SK-N-SH (cell line): ENCODE data around the gene VIM. TPM values are rescaled to one million over a fixed set of nuclear protein-coding genes. Genes with fewer than 3 reads are reported as not detected.

Experiments used
- CTCF ChIA-PET: fragments of 300-600, 350-600 bp; formaldehyde crosslinking; extraction: SDS; loops from one replicate; lab custom pipeline; 2021; lab: Yijun Ruan, JAX
- POLR2A ChIA-PET: fragments of 350-600 bp; sonication (Branson Sonifier 250); formaldehyde crosslinking; extraction: SDS; loops from one replicate; lab custom pipeline; 2020; ENCODE audit warnings: antibody characterized with exemption, inconsistent platforms; lab: Yijun Ruan, JAX
- DNase-seq: peaks from one replicate; pipeline ENCODE4 v3.0.0; 2012
- H2AFZ ChIP-seq: fragments of 200-600 bp; sonication (generic); 2 replicates; pipeline ENCODE4 v1.8.1; 2016; ENCODE audit warnings: antibody characterized with exemption, mild to moderate bottlenecking, low read depth
- H3F3A ChIP-seq: fragments of 200-600 bp; sonication (generic); replicated peaks from 2 replicates; pipeline ENCODE3; 2016; ENCODE audit warnings: antibody characterized with exemption, mild to moderate bottlenecking; ENCODE audit not compliant: insufficient read depth
- H3K27ac ChIP-seq, 2 experiments: fragments of 200-500 bp in 1 of 2; fragments of 200-600 bp in 1 of 2; sonication (Bioruptor generic) in 1 of 2; sonication (generic), shearing (Covaris generic) in 1 of 2; 2 replicates each; pipeline versions ENCODE4 v1.5.1 to v1.6.1; 2014 to 2016; ENCODE audit warnings: low read depth in 2 of 2, inconsistent platforms in 1 of 2, low read length in 1 of 2, mild to moderate bottlenecking in 1 of 2, mixed read lengths in 1 of 2
- H3K27me3 ChIP-seq: fragments of 200-600 bp; sonication (generic), shearing (Covaris generic); 2 replicates; pipeline ENCODE4 v1.6.1; 2016; ENCODE audit warnings: mixed run types; ENCODE audit not compliant: insufficient read depth
- H3K36me3 ChIP-seq, 2 experiments: fragments of 200-500 bp in 1 of 2; fragments of 200-600 bp in 1 of 2; sonication (Bioruptor generic) in 1 of 2; sonication (generic) in 1 of 2; replicated peaks in 1 of 2; 2 replicates each; pipeline versions ENCODE3 to v1.5.1; 2014 to 2016; ENCODE audit warnings: low read length in 1 of 2, mild to moderate bottlenecking in 1 of 2; ENCODE audit not compliant: insufficient read depth in 2 of 2, control insufficient read depth in 1 of 2
- H3K4me1 ChIP-seq, 2 experiments: fragments of 200-500 bp in 1 of 2; fragments of 200-600 bp in 1 of 2; sonication (Bioruptor generic) in 1 of 2; sonication (generic), shearing (Covaris generic) in 1 of 2; 2 replicates each; pipeline versions ENCODE4 v1.5.1 to v1.6.1; 2014 to 2016; ENCODE audit warnings: low read depth in 1 of 2, low read length in 1 of 2, mixed run types in 1 of 2; ENCODE audit not compliant: insufficient read depth in 2 of 2, control insufficient read depth in 1 of 2
- H3K4me2 ChIP-seq: fragments of 200-600 bp; sonication (generic), shearing (Covaris generic); 2 replicates; pipeline ENCODE4 v1.6.1; 2017; ENCODE audit warnings: mixed run types
- H3K4me3 ChIP-seq, 2 experiments: fragments of 200-500 bp in 1 of 2; fragments of 200-600 bp in 1 of 2; sonication (Bioruptor generic) in 1 of 2; sonication (generic), shearing (Covaris generic) in 1 of 2; 2 replicates each; pipeline versions ENCODE4 v1.5.1 to v1.8.1; 2014 to 2016; ENCODE audit warnings: low read depth in 2 of 2, inconsistent platforms in 1 of 2, low read length in 1 of 2, mild to moderate bottlenecking in 1 of 2, mixed read lengths in 1 of 2, moderate library complexity in 1 of 2
- H3K79me2 ChIP-seq: fragments of 200-600 bp; sonication (generic); 2 replicates; pipeline ENCODE4 v1.8.1; 2017; ENCODE audit warnings: mild to moderate bottlenecking; ENCODE audit not compliant: insufficient read depth
- H3K9ac ChIP-seq: fragments of 200-600 bp; sonication (generic); 2 replicates; pipeline ENCODE4 v1.6.1; 2017; ENCODE audit warnings: mixed run types
- H3K9me2 ChIP-seq: fragments of 200-600 bp; sonication (generic); 2 replicates; pipeline ENCODE4 v1.6.1; 2017; ENCODE audit warnings: mixed run types
- H3K9me3 ChIP-seq: fragments of 200-600 bp; sonication (generic); 2 replicates; pipeline ENCODE4 v1.6.1; 2017; ENCODE audit warnings: mixed run types, mild to moderate bottlenecking, moderate library complexity
- H4K20me1 ChIP-seq: fragments of 200-600 bp; sonication (generic); 2 replicates; pipeline ENCODE4 v1.6.1; 2017; ENCODE audit warnings: mild to moderate bottlenecking, mixed run types; ENCODE audit not compliant: insufficient read depth
- CTCF ChIP-seq: fragments of 200-600 bp; sonication (generic); IDR thresholded peaks from 2 replicates; pipeline ENCODE4 v1.6.1; 2017; ENCODE audit warnings: antibody characterized with exemption, mild to moderate bottlenecking, moderate library complexity
- ELF1 ChIP-seq: IDR thresholded peaks from 2 replicates; pipeline ENCODE4 v1.4.0; 2012
- FOXJ3 ChIP-seq: sonication (generic); formaldehyde crosslinking; IDR thresholded peaks from 2 replicates; pipeline ENCODE4 v1.5.1; 2020; ENCODE audit warnings: mild to moderate bottlenecking, missing genetic modification reagents
- GABPA ChIP-seq: IDR thresholded peaks from 2 replicates; pipeline ENCODE4 v1.4.0; 2012; ENCODE audit warnings: low read depth, mild to moderate bottlenecking
- GATA2 ChIP-seq: sonication (generic); formaldehyde crosslinking; IDR thresholded peaks from 2 replicates; pipeline ENCODE4 v1.5.0; 2020; ENCODE audit warnings: mild to moderate bottlenecking, missing genetic modification reagents
- IRF3 ChIP-seq: fragments of 150-350 bp; IDR thresholded peaks from 2 replicates; pipeline ENCODE4 v1.6.1; 2016; ENCODE audit warnings: mild to moderate bottlenecking, low read depth, low read length
- MAX ChIP-seq: IDR thresholded peaks from 2 replicates; pipeline ENCODE4 v1.4.0; 2012; ENCODE audit warnings: low read depth
- NFIC ChIP-seq: IDR thresholded peaks from 2 replicates; pipeline ENCODE4 v1.4.0; 2012; ENCODE audit warnings: borderline replicate concordance
- NRF1 ChIP-seq: IDR thresholded peaks from 2 replicates; pipeline ENCODE4 v1.6.1; 2012; ENCODE audit warnings: low read depth, mild to moderate bottlenecking, low read length
- PBX3 ChIP-seq: IDR thresholded peaks from 2 replicates; pipeline ENCODE4; 2012
- POLR2AphosphoS5 ChIP-seq: IDR thresholded peaks from 2 replicates; pipeline ENCODE4 v1.6.1; 2012; ENCODE audit warnings: low read depth, low read length
- RCOR1 ChIP-seq: fragments of 150-350 bp; IDR thresholded peaks from 2 replicates; pipeline ENCODE4 v1.6.1; 2017; ENCODE audit warnings: antibody characterized with exemption, low read length
- SIN3A ChIP-seq: IDR thresholded peaks from 2 replicates; pipeline ENCODE4 v1.6.1; 2012; ENCODE audit warnings: low read depth, mild to moderate bottlenecking, low read length, moderate library complexity, borderline replicate concordance
- SMC3 ChIP-seq: IDR thresholded peaks from 2 replicates; pipeline ENCODE4 v1.6.1; 2012; ENCODE audit warnings: low read depth, low read length, improper control_type of control experiment
- TCF12 ChIP-seq: IDR thresholded peaks from 2 replicates; pipeline ENCODE4 v1.4.0; 2012
- TEAD4 ChIP-seq: IDR thresholded peaks from 2 replicates; pipeline ENCODE4 v1.4.0; 2012; ENCODE audit warnings: mild to moderate bottlenecking, borderline replicate concordance; ENCODE audit not compliant: insufficient read depth
- ZBTB33 ChIP-seq: IDR thresholded peaks from 2 replicates; pipeline ENCODE4 v1.4.0; 2012; ENCODE audit warnings: low read depth, borderline replicate concordance
- WGBS: methylation state at CpG from one replicate; pipeline ENCODE4 v1.1.6; 2017; ENCODE audit warnings: low lambda C conversion rate; 5-methylcytosine and 5-hydroxymethylcytosine counted together
- polyA plus RNA-seq, 3 experiments: library from polyadenylated mRNA; depleted of rRNA; stranded (reverse); fragments of >200 nt; gene quantifications; 2 replicates each; pipeline ENCODE4 v1.2.3, GENCODE V29; 2012

The VIM gene
- polyA plus RNA-seq, 1 of the 3 experiments (the other 2 are of a cell fraction): 5,016 TPM

- H3K4me2 ChIP-seq: peak overlapping the region; percentile 69
- no peaks in the 10 kb centered on the region for H3K27me3 ChIP-seq
- peak overlapping the region; percentile 76 to 98; a peak in 3 of 4 replicates for H3K27ac ChIP-seq
- H2AFZ ChIP-seq: no peak overlapping the region
- H3F3A ChIP-seq: peaks cover 63% of the 10 kb centered on the region
- CTCF ChIA-PET: no interaction called here
- H3K9me3 ChIP-seq: no peaks in the 10 kb centered on the region
- peaks cover 0 to 62% of the 10 kb centered on the region in 2 experiments; a peak in 3 of 4 replicates for H3K4me1 ChIP-seq
- H3K79me2 ChIP-seq: peaks cover 48% of the 10 kb centered on the region
- H3K4me3 ChIP-seq: no peak overlapping the region
- POLR2A ChIA-PET: no interaction called here
- no peak for DNase-seq
- H3K9me2 ChIP-seq: no peaks in the 10 kb centered on the region
- WGBS: 42% methylated on average over 2 of the region's 2 CpGs
- no peak for TF ChIP-seq ELF1
- no peak for TF ChIP-seq TCF12
- no peaks in the 10 kb centered on the region for H4K20me1 ChIP-seq
- peak overlapping the region; percentile 63; the same call in 1 of the 2 replicates for H3K9ac ChIP-seq
- no peaks in the 10 kb centered on the region for H3K36me3 ChIP-seq
Measured at GRCh38 chr10:17209881-17210280, 18.2 kb upstream of the VIM start.

- peaks cover 0 to 63% of the 10 kb centered on the region in 2 experiments; a peak in 3 of 4 replicates for H3K4me1 ChIP-seq
- 58% methylated on average over 3 of the region's 3 CpGs for WGBS
- DNase-seq: no peak
Measured at GRCh38 chr10:17210361-17210760, 17.7 kb upstream of the VIM start.

GRCh38 chr10:17212802-17213221 lies 15.2 kb upstream of the VIM start:
- H3K9ac ChIP-seq: no peak overlapping the region
- H3K79me2 ChIP-seq: peaks cover 40% of the 10 kb centered on the region
- H3F3A ChIP-seq: peaks cover 65% of the 10 kb centered on the region
- DNase-seq: no peak
- no peak overlapping the region for H3K4me3 ChIP-seq
- no peaks in the 10 kb centered on the region for H4K20me1 ChIP-seq
- no peaks in the 10 kb centered on the region for H3K27me3 ChIP-seq
- H3K4me2 ChIP-seq: no peak overlapping the region
- no peaks in the 10 kb centered on the region for H3K9me2 ChIP-seq
- ChIA-PET POLR2A (no interaction called here), CTCF (interaction anchor here (0.7 to 2.0 kb wide), 5 partner anchors 12 to 29 kb away, joined by 3 to 14 read pairs (median 5); partner anchors contain the start of genes TRDMT1 and VIM)
- H3K36me3 ChIP-seq: no peaks in the 10 kb centered on the region
- H3K4me1 ChIP-seq: peaks cover 0 to 70% of the 10 kb centered on the region in 2 experiments; a peak in 3 of 4 replicates
- H3K9me3 ChIP-seq: no peaks in the 10 kb centered on the region
- H2AFZ ChIP-seq: no peak overlapping the region
- H3K27ac ChIP-seq: peak overlapping the region in 1 of 2 experiments; percentile 100; a peak in 2 of 4 replicates
- TF ChIP-seq POLR2AphosphoS5: no peak
- TF ChIP-seq SIN3A: no peak
- TF ChIP-seq GATA2 (CRISPR knock-in tag): no peak
- TF ChIP-seq GABPA: no peak
- no peak for TF ChIP-seq IRF3
- no peak for TF ChIP-seq RCOR1
- no peak for TF ChIP-seq ZBTB33
- no peak for TF ChIP-seq MAX
- TF ChIP-seq PBX3: no peak
- TF ChIP-seq FOXJ3: no peak
- no peak for TF ChIP-seq NRF1
- TF ChIP-seq NFIC: no peak
- no peak for TF ChIP-seq CTCF

More at GRCh38 chr10:17210361-17210760, 17.7 kb upstream of the VIM start:
- Histone ChIP-seq H3K9ac (peak overlapping the region; percentile 63; the same call in 1 of the 2 replicates), H3K27ac (peak overlapping the region; percentile 76 to 98; a peak in 3 of 4 replicates), H2AFZ (no peak overlapping the region), H3K4me2 (peak overlapping the region; percentile 69), H3F3A (peaks cover 63% of the 10 kb centered on the region), H3K79me2 (peaks cover 48% of the 10 kb centered on the region), H3K36me3 (no peaks in the 10 kb centered on the region), H3K9me3 (no peaks in the 10 kb centered on the region), H3K9me2 (no peaks in the 10 kb centered on the region), H3K4me3 (no peak overlapping the region), H4K20me1 (no peaks in the 10 kb centered on the region), H3K27me3 (no peaks in the 10 kb centered on the region)
- TF ChIP-seq TCF12: peak; percentile 24; the same call in 1 of the 2 replicates
- TF ChIP-seq TEAD4: peak; percentile 39; the same call in 1 of the 2 replicates
- TF ChIP-seq SMC3: no peak
- TF ChIP-seq ELF1: no peak
- CTCF ChIA-PET: interaction anchor here (1.3 kb wide), 1 partner anchor 16 kb away, joined by 3 read pairs; no protein-coding TSS in a partner anchor
- POLR2A ChIA-PET: no interaction called here
